ENCODE measurements around the gene WDPCP. TPM values are rescaled to one million over a fixed set of nuclear protein-coding genes. Genes with fewer than 3 reads are reported as not detected.

The WDPCP gene
- total RNA-seq, 4 donors from 2014 or later, result 7.8 to 23.7 (median 10.7) TPM

DNA sequence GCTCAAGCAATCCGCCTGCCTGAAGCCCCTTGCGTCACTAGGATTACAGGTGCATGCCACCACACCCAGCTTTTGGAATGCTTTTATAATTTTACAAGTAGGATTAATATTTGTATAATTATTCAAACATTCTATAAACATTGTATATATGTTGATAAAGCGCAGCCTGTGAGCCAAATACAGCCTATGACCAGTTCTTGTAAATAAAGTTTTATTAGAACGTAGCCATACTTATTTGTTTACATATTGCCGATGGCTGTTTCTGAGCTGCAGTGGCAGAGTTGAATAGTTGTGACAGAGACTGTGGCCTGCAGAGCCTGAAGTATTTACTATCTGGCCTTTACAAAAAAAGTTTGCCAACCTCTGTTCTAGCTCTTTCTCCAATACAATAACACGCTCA, 305.0 kb downstream of the WDPCP start:
- no peak for TF ChIP-seq EP300 (IDR thresholded peaks at IDR 0.05)
- TF ChIP-seq POLR2AphosphoS5 (IDR thresholded peaks at IDR 0.05), result no peak
- TF ChIP-seq POLR2A (IDR thresholded peaks at IDR 0.05; ENCODE audit: low read depth), result no peak
- TF ChIP-seq, protein P1, sequence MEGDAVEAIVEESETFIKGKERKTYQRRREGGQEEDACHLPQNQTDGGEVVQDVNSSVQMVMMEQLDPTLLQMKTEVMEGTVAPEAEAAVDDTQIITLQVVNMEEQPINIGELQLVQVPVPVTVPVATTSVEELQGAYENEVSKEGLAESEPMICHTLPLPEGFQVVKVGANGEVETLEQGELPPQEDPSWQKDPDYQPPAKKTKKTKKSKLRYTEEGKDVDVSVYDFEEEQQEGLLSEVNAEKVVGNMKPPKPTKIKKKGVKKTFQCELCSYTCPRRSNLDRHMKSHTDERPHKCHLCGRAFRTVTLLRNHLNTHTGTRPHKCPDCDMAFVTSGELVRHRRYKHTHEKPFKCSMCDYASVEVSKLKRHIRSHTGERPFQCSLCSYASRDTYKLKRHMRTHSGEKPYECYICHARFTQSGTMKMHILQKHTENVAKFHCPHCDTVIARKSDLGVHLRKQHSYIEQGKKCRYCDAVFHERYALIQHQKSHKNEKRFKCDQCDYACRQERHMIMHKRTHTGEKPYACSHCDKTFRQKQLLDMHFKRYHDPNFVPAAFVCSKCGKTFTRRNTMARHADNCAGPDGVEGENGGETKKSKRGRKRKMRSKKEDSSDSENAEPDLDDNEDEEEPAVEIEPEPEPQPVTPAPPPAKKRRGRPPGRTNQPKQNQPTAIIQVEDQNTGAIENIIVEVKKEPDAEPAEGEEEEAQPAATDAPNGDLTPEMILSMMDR (IDR thresholded peaks at IDR 0.05), result no peak
- H3K4me3 ChIP-seq, result no peak overlapping the region
- H3K4me1 ChIP-seq, result no peaks in the 10 kb centered on the region
- WGBS, result 90% methylated on average over 6 of the region's 6 CpGs
- H3K27ac ChIP-seq (replicated peaks in 1 of 4), result no peak overlapping the region
- no peak for DNase-seq (ENCODE audit: extremely low spot score)
- intact Hi-C loops (cut with DNase I), result no loop called here
- peaks cover 0 to 73% (median 57%) of the 10 kb centered on the region in 4 donors for H3K9me3 ChIP-seq
- no peaks in the 10 kb centered on the region for H3K27me3 ChIP-seq
- no peaks in the 10 kb centered on the region for H3K36me3 ChIP-seq

DNA sequence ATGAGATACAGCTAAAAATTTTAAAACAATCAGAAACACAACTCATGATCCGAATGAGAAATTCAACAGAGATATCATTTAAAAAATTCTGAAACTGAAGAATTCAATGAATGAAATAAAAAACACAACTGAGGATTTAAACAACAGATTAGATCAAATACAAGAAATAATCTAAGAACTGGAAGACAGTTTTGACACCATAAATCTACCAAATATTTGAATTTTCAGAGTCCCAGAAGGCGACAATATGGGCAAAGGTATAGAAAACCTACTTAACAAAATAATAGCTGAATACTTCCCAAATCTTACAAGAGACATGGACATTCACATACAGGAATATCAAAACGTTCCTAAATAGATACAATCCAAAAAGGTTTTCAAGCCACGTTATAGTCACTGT, 315.7 kb downstream of the WDPCP start:
- 93% methylated on average over 4 of the region's 4 CpGs for WGBS
- TF ChIP-seq POLR2A (IDR thresholded peaks at IDR 0.05; ENCODE audit: low read depth) (no peak), EP300 (IDR thresholded peaks at IDR 0.05) (no peak), POLR2AphosphoS5 (IDR thresholded peaks at IDR 0.05) (no peak)
- TF ChIP-seq, protein P1 (IDR thresholded peaks at IDR 0.05), result no peak
- Histone ChIP-seq H3K27me3 (no peaks in the 10 kb centered on the region), H3K27ac (replicated peaks in 1 of 4) (no peak overlapping the region), H3K4me3 (no peak overlapping the region), H3K36me3 (no peaks in the 10 kb centered on the region), H3K9me3 (peaks cover 0 to 36% (median 21%) of the 10 kb centered on the region in 4 donors), H3K4me1 (no peaks in the 10 kb centered on the region)
- intact Hi-C loops (cut with DNase I), result no loop called here
- no peak for DNase-seq (ENCODE audit: extremely low spot score)

DNA sequence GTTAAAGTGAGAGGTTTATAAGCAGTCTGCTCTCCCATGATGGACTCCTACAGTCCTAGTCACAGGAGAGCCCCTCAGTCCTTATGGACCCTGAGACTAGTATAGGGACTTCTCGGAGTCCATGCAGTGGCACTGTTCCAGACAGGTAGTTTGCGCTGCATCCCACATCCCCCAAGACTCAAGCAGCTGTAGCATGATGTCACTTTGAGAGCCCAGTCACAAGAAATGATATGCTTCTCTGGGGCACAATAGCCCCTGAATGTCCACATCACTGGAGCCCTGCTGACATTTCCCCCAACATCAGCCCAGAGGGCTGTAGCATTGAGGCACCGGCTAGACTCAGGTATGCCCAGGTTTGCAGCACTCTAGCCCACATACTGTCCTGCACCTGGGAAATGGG, 317.6 kb downstream of the WDPCP start:
- no peaks in the 10 kb centered on the region for H3K27me3 ChIP-seq
- H3K4me3 ChIP-seq, result no peak overlapping the region
- no peak for DNase-seq (ENCODE audit: extremely low spot score)
- no peaks in the 10 kb centered on the region for H3K4me1 ChIP-seq
- 91% methylated on average over 3 of the region's 3 CpGs for WGBS
- intact Hi-C loops (cut with DNase I), result no loop called here
- no peaks in the 10 kb centered on the region for H3K36me3 ChIP-seq
- no peak for TF ChIP-seq EP300 (IDR thresholded peaks at IDR 0.05)
- TF ChIP-seq, protein P1 (IDR thresholded peaks at IDR 0.05), result no peak
- no peak for TF ChIP-seq POLR2A (IDR thresholded peaks at IDR 0.05; ENCODE audit: low read depth)
- no peak for TF ChIP-seq POLR2AphosphoS5 (IDR thresholded peaks at IDR 0.05)
- H3K27ac ChIP-seq (replicated peaks in 1 of 4), result no peak overlapping the region
- H3K9me3 ChIP-seq, result peaks cover 0 to 37% (median 18%) of the 10 kb centered on the region in 4 donors

DNA sequence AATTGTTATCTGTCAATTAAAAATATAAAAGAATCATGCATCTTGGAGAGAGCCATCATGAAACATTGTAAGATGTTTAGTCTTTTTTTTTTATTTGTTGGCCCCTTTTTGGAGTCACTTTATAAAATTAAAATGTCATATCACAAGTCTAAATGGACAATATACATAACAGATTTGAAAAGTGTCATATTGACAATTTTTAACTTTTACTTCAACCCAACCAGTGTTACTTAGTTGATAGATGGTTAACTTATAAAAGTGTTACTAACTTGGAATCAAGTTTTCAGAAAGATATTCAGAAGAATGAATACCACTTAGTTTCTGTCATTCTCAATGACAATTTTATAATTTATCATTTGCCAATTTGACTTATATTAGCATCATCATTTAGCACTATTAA, 319.3 kb downstream of the WDPCP start:
- Histone ChIP-seq H3K36me3 (no peaks in the 10 kb centered on the region), H3K4me3 (no peak overlapping the region), H3K9me3 (peaks cover 0 to 29% (median 12%) of the 10 kb centered on the region in 4 donors), H3K4me1 (no peaks in the 10 kb centered on the region), H3K27ac (replicated peaks in 1 of 4) (no peak overlapping the region), H3K27me3 (no peaks in the 10 kb centered on the region)
- intact Hi-C loops (cut with DNase I), result no loop called here
- DNase-seq (ENCODE audit: extremely low spot score), result no peak
- TF ChIP-seq POLR2A (IDR thresholded peaks at IDR 0.05; ENCODE audit: low read depth) (no peak), POLR2AphosphoS5 (IDR thresholded peaks at IDR 0.05) (no peak), EP300 (IDR thresholded peaks at IDR 0.05) (no peak)
- TF ChIP-seq, protein P1 (IDR thresholded peaks at IDR 0.05), result no peak

DNA sequence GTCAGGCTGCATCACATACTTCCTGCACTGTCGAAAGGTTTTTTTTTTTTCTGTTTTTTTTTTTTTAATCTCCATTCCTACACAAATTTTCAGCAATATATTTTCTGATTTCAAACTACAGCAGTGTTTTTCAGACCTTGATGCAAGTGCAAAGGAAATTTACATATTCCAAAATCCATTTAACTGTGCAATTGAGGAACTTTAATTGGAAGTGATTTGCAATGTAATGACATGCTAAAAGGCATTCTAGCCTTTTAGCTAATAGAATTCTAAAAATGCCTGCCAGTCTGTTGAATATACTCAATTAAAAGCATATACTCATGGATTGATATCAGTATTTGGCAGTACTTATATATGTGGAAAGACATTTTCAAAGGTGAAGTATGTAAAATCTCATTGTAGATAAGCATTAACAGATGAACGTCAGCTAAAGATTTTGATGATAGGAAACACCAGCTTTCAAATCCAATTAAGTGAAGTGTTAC, 327.1 kb downstream of the WDPCP start:
- H3K9me3 ChIP-seq, result no peaks in the 10 kb centered on the region
- no peak overlapping the region for H3K27ac ChIP-seq (replicated peaks in 1 of 4)
- intact Hi-C loops (cut with DNase I), result no loop called here
- no peaks in the 10 kb centered on the region for H3K27me3 ChIP-seq
- DNase-seq (ENCODE audit: extremely low spot score), result no peak
- WGBS, result 97% methylated on average over 2 of the region's 2 CpGs
- no peaks in the 10 kb centered on the region for H3K4me1 ChIP-seq
- H3K4me3 ChIP-seq, result no peak overlapping the region
- no peaks in the 10 kb centered on the region for H3K36me3 ChIP-seq
- TF ChIP-seq POLR2AphosphoS5 (IDR thresholded peaks at IDR 0.05), result no peak
- TF ChIP-seq POLR2A (IDR thresholded peaks at IDR 0.05; ENCODE audit: low read depth), result no peak
- TF ChIP-seq EP300 (IDR thresholded peaks at IDR 0.05), result no peak
- TF ChIP-seq, protein P1 (IDR thresholded peaks at IDR 0.05), result no peak

All from esophagus muscularis mucosa (tissue), 4 donors.